K562 treated with DMSO at 1 percent for 48 hours (cell line): ENCODE results near the gene MEIG1. TPM values are rescaled to one million over a fixed set of nuclear protein-coding genes. Genes with fewer than 3 reads are reported as not detected.

Experiments
- total RNA-seq: library from RNA; unstranded; fragments of 300-600 nt; gene quantifications from 2 replicates; pipeline ENCODE4 v1.2.3, GENCODE V29; 2022; ENCODE audit warnings: low replicate concordance; ENCODE audit errors: extremely low read depth

The MEIG1 gene, protein sequence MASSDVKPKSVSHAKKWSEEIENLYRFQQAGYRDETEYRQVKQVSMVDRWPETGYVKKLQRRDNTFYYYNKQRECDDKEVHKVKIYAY
- total RNA-seq = not detected in 2 replicates

DNA sequence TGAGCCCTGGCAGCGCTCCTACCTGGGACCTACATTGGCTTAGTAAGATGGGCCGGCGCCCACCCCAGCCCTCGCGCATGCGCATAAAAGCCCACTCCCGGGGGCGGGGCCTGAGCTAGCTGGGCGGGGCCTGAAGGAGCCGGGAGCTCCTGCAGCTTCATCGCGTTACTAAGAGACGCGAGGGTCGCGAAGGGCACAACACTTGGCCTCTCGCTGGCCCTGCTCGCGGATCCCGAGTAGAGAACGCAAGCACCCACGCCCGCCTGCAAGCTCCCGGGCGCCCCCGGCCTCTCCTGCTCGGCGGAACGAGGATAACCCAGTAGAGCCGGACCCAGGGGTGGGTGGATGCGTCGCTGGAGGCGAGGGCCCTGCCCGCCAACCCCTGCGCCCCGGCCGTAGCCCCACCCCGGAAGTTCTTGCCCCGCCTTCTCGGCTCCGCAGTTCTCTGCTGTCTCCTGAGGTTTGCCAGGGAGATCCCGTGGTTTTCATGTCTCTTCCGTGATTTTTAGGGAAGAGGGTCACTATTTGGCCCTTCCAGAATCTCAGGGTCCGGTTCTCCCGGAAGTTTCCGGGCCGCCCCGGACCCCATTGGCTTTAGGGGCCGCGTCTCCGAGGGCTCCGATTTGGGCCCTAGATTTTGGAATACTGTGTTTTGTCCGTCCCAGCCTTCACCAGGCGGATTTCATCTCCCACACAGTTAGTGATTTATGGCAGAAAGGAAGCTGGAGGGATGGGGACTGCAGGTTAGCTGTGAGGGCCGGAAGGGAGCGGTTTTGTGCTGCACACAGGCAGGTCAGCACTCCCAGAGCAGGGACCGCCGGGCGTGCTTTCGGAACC, at the start of gene MEIG1:
Gene MEIG1, plus strand, starts transcription at position 168 of the 837 bp plus-strand sequence. CDS start 7,081 bp downstream, outside the sequence.

DNA sequence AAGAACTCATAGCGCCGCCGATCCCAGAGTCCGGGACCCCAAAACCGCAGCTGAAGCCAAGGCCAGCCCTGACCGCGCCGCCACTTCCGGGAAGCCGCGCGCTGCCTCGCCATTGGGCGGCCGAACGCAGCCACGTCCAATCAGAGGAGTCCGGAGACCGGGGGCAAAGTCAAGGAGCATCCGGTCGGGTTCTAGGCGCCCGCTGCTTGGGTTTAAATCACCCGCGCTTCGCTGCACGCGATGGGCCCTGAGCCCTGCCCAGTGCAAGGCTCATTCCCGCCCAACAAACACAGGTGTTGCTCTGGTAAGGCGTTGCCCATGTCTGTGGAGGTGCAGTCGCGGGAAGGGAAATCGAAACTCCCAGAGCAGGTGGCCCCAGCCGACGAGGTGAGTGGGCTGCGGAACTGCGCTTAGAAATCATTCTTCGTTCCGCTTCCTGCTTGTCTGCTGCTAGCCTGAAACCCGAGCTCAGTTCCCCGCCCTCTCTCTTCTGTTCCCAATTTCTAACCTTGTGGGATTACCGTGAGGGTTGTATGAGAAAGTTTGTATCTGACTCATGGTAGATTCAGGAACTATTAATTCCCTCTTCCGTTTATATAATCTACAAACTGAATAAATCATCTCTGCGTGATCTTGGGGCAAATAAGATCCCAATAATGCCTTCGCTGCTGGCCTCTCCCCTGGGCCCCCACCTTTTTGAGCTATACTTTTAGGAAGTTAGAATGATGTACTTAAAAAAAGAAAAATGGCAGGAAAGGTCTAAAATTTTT, 5.0 kb upstream of the MEIG1 start, which contains the start of gene DCLRE1C:
Gene DCLRE1C, minus strand, starts transcription at position 96 of the 770 bp plus-strand sequence. Its CDS starts 86 bp downstream, at position 10.

Other genes starting within 250 kb of the MEIG1 start
- not detected in 2 replicates for gene FAM107B, start 184.5 kb upstream of the MEIG1 start, total RNA-seq
- gene CDNF, start 121.4 kb upstream of the MEIG1 start, total RNA-seq = not detected in 2 replicates
- not detected in 2 replicates for gene HSPA14, start 121.1 kb upstream of the MEIG1 start, total RNA-seq
- gene MSANTD7, start 121.1 kb upstream of the MEIG1 start, total RNA-seq = not detected in 2 replicates
- not detected in 2 replicates for gene SUV39H2, start 80.5 kb upstream of the MEIG1 start, total RNA-seq
- not detected in 2 replicates for gene DCLRE1C, start 5.3 kb upstream of the MEIG1 start, total RNA-seq
- not detected in 2 replicates for gene OLAH, start 84.6 kb downstream of the MEIG1 start, total RNA-seq
- not detected in 2 replicates for gene ACBD7, start 129.4 kb downstream of the MEIG1 start, total RNA-seq
- not detected in 2 replicates for gene RPP38, start 138.0 kb downstream of the MEIG1 start, total RNA-seq
- gene NMT2, start 209.3 kb downstream of the MEIG1 start, total RNA-seq = not detected in 2 replicates